ENCODE measurements around the gene SSTR4. TPM values are rescaled to one million over a fixed set of nuclear protein-coding genes. Genes with fewer than 3 reads are reported as not detected.

SSTR4 gene
- total RNA-seq, 4 donors from 2014 or later, result not detected

DNA sequence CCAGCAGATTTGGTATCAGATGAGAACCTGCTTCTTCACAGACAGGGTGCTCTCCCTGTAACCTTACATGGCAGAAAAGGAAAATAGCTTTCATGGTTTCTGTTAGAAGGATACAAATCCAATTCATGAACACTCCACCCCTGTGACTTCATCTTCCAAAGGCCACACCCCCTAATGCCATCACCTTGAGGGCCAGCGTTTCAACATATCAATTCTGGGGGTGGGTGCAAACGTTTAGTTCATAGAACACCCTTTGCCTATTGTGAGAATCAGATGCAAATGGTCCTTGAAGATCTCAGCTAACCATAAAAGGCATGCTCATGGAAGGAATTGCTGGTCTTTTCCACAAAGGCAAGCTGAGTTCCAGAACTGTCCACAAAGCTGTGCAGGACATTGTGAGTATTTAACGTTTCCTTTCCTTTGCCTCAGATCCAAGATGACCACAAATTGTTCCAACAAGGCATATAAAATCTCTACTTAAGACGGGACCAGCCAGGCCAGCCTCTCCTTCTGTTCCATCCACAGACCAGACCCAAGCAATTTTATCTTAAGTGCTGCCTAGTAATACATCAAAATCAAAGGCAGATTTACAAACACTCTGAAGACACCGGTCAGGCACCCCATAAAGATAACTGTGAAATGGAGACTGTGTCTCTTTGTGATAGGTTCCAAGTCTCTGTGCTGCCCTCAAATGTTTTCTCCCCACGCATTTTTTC, 34.7 kb upstream of the SSTR4 start:
- TF ChIP-seq, protein P1, sequence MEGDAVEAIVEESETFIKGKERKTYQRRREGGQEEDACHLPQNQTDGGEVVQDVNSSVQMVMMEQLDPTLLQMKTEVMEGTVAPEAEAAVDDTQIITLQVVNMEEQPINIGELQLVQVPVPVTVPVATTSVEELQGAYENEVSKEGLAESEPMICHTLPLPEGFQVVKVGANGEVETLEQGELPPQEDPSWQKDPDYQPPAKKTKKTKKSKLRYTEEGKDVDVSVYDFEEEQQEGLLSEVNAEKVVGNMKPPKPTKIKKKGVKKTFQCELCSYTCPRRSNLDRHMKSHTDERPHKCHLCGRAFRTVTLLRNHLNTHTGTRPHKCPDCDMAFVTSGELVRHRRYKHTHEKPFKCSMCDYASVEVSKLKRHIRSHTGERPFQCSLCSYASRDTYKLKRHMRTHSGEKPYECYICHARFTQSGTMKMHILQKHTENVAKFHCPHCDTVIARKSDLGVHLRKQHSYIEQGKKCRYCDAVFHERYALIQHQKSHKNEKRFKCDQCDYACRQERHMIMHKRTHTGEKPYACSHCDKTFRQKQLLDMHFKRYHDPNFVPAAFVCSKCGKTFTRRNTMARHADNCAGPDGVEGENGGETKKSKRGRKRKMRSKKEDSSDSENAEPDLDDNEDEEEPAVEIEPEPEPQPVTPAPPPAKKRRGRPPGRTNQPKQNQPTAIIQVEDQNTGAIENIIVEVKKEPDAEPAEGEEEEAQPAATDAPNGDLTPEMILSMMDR (IDR thresholded peaks at IDR 0.05), result no peak

DNA sequence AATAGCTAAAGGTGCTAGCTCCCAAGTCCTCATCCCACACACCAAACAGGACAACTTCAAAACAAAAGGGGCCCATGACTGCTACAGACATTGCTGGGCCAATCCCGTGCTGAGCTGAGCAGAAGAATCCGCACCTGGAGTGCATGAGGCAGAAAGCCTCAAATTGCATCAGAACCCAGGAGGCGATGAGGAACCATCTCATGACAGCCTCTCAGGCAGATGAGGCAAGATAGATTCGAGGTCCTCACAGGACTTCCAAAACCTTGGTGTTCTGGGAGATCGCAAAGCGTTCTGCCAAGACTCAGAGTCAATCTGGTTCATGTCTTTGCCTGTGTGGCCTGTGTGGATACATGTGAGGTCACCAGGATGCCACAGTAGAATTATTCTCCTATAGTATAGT, 32.8 kb upstream of the SSTR4 start:
- TF ChIP-seq, protein P1 (IDR thresholded peaks at IDR 0.05), result no peak
- ATAC-seq (ENCODE audit: low FRiP score), result no peak
- no peak for DNase-seq (ENCODE audit: low spot score)

More for the DNA sequence above, 34.7 kb upstream of the SSTR4 start:
- ATAC-seq (ENCODE audit: low FRiP score) (no peak), DNase-seq (ENCODE audit: low spot score) (no peak)

DNA sequence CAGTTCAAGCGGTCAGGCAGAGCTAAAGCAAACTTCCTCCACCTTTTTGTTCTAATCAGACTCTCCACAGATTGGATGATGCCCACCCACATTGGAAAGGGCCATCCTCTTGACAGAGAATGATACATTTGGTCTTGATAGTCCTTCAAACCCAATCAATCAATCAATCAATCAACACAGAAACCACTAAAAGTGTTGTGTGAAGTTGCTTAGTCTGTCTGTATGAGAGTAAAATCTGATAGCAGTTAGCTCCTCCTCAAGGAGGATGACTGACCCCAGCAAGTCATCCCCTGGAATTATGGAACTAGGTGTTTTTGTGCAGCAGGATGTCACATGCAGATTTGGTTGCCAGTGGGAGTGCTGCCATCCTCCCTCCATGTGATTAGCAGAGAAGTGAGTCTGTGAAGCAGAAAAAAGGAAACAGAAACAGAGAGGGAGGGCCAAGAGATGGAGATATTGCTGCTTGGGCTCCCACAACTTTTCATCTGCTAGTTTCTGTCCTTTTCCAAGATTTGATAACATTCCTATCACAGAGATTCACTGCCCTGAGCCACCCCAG, 32.0 kb upstream of the SSTR4 start:
- TF ChIP-seq, protein P1 (IDR thresholded peaks at IDR 0.05), result no peak
- no peak for ATAC-seq (ENCODE audit: low FRiP score)
- no peak for DNase-seq (ENCODE audit: low spot score)

DNA sequence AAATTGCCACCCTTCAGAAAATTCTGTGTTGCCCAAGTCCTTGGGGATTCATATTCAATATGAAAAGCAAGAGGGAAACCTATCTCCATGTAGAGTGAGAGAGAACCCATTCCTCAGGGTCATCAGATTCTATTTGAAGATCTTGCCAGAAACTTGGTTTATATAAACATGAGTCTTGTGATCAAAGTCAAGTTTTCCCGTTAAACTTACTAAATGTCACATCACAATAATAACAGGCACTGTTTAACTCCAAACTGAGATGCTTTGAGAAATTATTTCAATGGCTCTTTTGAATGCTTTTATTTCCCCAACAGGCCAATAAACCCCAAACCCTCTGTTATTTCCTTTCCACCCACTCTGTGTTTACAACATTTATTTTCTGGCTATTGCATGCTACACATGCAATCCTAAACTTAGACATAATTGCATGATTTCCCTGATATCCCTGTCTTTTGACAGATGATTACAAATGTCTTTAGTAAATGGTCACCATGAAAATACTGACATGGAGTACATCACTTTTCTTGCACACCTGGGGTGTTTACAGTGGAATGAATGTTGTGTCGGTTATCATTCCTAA, 31.1 kb upstream of the SSTR4 start:
- DNase-seq (ENCODE audit: low spot score) (no peak), ATAC-seq (ENCODE audit: low FRiP score) (no peak)
- TF ChIP-seq, protein P1 (IDR thresholded peaks at IDR 0.05), result no peak

DNA sequence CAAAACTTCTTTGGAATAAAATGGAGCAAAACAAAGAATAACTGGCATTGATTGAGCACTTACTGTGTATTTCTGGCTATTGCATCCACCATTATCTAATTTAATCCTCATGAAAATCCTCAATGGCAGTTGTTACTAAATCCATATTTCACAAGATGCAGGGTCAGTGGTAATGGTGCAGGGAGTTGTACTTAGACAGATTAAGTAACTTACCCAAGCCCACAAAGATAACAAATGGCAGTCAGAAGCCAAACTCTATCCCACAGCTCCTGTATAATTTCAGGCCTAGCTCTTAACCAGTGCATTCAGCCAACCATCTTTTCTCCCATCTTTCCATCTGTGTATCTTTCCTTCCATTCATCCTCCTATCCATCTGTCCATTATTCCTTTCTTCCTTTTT, 29.3 kb upstream of the SSTR4 start:
- ATAC-seq (ENCODE audit: low FRiP score) (no peak), DNase-seq (ENCODE audit: low spot score) (no peak)
- TF ChIP-seq, protein P1 (IDR thresholded peaks at IDR 0.05), result no peak

DNA sequence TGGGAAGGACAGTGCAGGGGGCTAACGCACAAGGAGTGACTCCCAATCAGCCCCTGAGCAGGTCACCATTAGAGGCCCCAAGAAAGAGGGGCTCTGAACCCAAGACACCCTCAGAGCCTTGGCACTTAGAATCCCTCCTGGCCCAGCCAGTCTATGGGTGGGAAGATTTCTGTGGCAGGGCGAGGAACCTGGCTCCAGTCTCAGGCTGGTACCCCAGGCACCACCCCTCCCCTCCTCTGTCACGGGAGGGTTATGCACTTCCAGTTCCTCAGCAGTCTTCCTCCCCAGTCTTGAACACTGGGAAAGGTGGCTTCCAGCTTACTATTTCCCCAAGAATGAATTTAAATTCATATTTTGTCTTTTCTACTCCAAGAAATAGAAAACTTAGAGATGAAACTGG, 27.6 kb upstream of the SSTR4 start:
- ATAC-seq (ENCODE audit: low FRiP score) (no peak), DNase-seq (ENCODE audit: low spot score) (no peak)
- TF ChIP-seq, protein P1 (IDR thresholded peaks at IDR 0.05), result no peak

Measured in omental fat pad (tissue), 4 donors.